ENCODE measurements around the gene TMEM161B. TPM values are rescaled to one million over a fixed set of nuclear protein-coding genes. Genes with fewer than 3 reads are reported as not detected.
"Not testable (repeated sequence)": the region's sequence is repeated elsewhere in the genome, so short reads cannot be mapped to it uniquely, and the experiment has no call there.

TMEM161B gene
- total and polyA plus RNA-seq, 8 donors = 2.5 to 10.9 (median 6.9) TPM

DNA sequence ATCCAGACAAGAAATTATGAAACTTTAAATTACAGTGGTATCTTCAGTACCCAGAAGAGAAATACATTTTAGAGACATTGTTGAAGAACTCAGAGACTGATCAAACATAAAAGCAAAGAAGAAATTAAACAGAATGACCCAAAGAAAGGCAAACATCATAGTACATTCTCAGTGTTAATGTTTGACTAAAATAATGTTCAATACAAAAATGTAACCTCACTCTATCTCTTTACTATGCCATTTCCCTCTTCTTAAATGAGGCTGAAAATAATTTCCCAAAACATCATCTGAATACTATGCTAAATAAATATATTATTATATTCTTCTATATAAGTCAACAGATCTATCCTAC, 22.8 kb downstream of the TMEM161B start:
- no peak for FAIRE-seq

DNA sequence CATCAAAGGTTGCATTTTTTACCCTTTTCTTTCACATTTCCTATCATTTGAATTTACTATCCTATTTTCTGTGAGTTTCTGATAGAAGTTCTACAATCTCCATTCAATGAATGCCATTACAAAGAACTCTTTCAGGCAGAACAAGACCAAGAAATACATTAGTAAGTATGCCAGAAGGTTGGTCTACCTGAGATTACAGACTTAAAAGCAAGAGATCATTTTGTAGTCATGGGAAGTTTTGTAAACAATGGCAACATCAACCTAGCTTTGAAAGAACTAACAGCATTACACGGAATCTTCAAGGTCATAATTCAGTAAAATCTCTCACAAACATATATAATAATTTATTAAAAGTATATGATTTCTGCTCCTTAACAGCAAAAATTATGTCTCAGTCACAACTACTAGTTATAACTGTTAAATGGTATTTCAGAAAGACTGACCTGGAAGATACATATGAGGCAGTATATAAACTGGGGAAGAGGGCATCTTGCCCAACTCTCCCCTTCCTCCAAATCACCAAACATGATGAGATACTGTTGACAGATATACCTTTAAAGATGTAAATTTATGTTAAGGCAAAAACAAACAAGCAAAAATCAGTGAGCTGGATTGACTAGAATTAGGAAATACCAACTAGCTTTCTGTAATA, 23.3 kb downstream of the TMEM161B start:
- no peak for DNase-seq
- intact Hi-C loops (cut with DNase I) = no loop called here
- ATAC-seq = no peak
- Histone ChIP-seq H3K4me1 (peaks cover 6 to 19% (median 16%) of the 10 kb centered on the region in 3 donors), H3K4me3 (no peak overlapping the region), H3K27ac (no peak overlapping the region), H3K36me3 (no peaks in the 10 kb centered on the region), H3K27me3 (no peaks in the 10 kb centered on the region), H3K9me3 (no peaks in the 10 kb centered on the region)
- WGBS, 2 donors = 22 to 34% methylated on average over 1 of the region's 1 CpG
- TF ChIP-seq, protein P1, sequence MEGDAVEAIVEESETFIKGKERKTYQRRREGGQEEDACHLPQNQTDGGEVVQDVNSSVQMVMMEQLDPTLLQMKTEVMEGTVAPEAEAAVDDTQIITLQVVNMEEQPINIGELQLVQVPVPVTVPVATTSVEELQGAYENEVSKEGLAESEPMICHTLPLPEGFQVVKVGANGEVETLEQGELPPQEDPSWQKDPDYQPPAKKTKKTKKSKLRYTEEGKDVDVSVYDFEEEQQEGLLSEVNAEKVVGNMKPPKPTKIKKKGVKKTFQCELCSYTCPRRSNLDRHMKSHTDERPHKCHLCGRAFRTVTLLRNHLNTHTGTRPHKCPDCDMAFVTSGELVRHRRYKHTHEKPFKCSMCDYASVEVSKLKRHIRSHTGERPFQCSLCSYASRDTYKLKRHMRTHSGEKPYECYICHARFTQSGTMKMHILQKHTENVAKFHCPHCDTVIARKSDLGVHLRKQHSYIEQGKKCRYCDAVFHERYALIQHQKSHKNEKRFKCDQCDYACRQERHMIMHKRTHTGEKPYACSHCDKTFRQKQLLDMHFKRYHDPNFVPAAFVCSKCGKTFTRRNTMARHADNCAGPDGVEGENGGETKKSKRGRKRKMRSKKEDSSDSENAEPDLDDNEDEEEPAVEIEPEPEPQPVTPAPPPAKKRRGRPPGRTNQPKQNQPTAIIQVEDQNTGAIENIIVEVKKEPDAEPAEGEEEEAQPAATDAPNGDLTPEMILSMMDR (IDR thresholded peaks at IDR 0.05) = no peak
- FAIRE-seq = no peak

More for the DNA sequence above, 22.8 kb downstream of the TMEM161B start:
- intact Hi-C loops (cut with DNase I) = no loop called here
- TF ChIP-seq, protein P1 (IDR thresholded peaks at IDR 0.05) = no peak
- peaks cover 6 to 19% (median 16%) of the 10 kb centered on the region in 3 donors for H3K4me1 ChIP-seq
- no peaks in the 10 kb centered on the region for H3K9me3 ChIP-seq
- ATAC-seq = peak in 2 of 4 donors; percentile 25 to 40
- no peaks in the 10 kb centered on the region for H3K27me3 ChIP-seq
- no peaks in the 10 kb centered on the region for H3K36me3 ChIP-seq
- H3K4me3 ChIP-seq = no peak overlapping the region
- DNase-seq = no peak
- no peak overlapping the region for H3K27ac ChIP-seq

DNA sequence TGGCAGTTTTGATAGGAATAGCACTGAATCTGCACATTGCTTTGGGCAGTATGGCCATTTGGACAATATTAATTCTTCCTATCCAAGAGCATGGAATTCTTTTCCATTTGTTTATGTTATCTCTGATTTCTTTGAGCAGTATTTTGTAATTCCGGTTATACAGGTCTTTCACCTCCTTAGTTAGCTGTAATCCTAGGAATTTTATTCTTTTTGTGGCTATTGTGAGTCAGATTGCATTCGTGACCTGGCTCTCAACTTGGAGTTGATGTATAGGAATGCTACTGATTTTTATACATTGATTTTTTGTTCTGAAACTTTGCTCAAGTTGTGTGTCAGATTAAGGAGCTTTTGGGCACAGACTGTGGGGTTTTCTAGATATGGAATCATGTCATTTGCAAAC, 24.0 kb downstream of the TMEM161B start:
- Histone ChIP-seq H3K9me3 (no peaks in the 10 kb centered on the region), H3K4me1 (peaks cover 6 to 19% (median 16%) of the 10 kb centered on the region in 3 donors), H3K36me3 (no peaks in the 10 kb centered on the region), H3K27me3 (no peaks in the 10 kb centered on the region), H3K27ac (no peak overlapping the region), H3K4me3 (no peak overlapping the region)
- DNase-seq (no peak), ATAC-seq (no peak), FAIRE-seq (no peak)
- TF ChIP-seq, protein P1 (IDR thresholded peaks at IDR 0.05) = no peak
- WGBS, 2 donors = 34 to 36% methylated on average over 2 of the region's 2 CpGs
- intact Hi-C loops (cut with DNase I) = no loop called here

DNA sequence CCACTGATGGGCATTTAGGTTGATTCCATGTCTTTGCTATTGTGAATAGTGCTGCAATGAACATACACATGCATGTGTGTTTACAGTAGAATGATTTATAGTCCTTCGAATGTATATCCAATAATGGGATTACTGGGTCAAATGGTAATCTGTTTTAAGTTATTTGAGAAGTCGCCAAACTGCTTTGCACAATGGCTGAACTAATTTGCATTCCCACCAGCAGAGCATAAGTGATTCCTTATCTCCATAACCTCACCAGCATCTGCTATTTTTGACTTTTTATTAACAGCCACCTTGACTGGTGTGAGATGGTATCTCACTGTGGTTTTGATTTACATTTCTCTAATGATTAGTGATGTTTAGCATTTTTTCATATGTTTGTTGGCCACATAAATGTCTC, 25.2 kb downstream of the TMEM161B start:
- H3K4me1 ChIP-seq = peaks cover 6 to 19% (median 16%) of the 10 kb centered on the region in 3 donors
- intact Hi-C loops (cut with DNase I); H3K9me3 ChIP-seq; FAIRE-seq; H3K27ac ChIP-seq; H3K27me3 ChIP-seq; H3K4me3 ChIP-seq; DNase-seq; H3K36me3 ChIP-seq; ATAC-seq: not testable (repeated sequence)
- WGBS, 2 donors = 80 to 85% methylated on average over 2 of the region's 2 CpGs

DNA sequence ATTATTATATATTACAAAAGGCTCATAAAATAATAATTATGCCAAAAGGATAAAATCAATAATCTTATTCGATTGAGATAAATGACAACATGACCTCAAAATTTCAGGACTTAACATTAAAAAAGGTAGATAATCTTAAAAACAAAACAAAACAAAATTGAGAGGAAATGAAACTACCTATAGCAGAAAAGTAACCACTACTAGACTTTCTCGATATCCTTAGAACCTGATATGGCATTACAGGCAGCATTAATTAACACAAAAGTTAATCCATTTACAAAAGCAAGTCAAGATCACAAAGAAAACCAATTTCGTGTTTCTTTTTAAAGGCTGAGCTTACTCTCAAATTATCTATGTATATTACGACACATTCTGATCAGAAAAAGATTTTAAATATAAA, 29.9 kb downstream of the TMEM161B start:
- intact Hi-C loops (cut with DNase I) = no loop called here
- TF ChIP-seq, protein P1 (IDR thresholded peaks at IDR 0.05) = no peak
- Histone ChIP-seq H3K4me3 (no peak overlapping the region), H3K27me3 (no peaks in the 10 kb centered on the region), H3K9me3 (no peaks in the 10 kb centered on the region), H3K27ac (no peak overlapping the region), H3K36me3 (no peaks in the 10 kb centered on the region), H3K4me1 (no peaks in the 10 kb centered on the region)
- WGBS, 2 donors = 90 to 91% methylated on average over 4 of the region's 4 CpGs
- no peak for DNase-seq
- peak; percentile 61 for FAIRE-seq
- ATAC-seq = no peak

Measured in pancreas (tissue), 10 donors.